DOHH2 (cell line): Measurements from ENCODE around the gene USP40.

Experiments
- CTCF ChIP-seq: fragments of 200-600 bp; sonication (generic); IDR thresholded peaks from one replicate; pipeline ENCODE4 v1.5.1; 2014; ENCODE audit warnings: antibody characterized with exemption, mild to moderate bottlenecking, low read depth, low read length; ENCODE audit not compliant: poor library complexity, severe bottlenecking
- EZH2phosphoT487 ChIP-seq: fragments of 200-600 bp; sonication (generic); IDR thresholded peaks from 2 replicates; pipeline ENCODE4 v1.6.1; 2017; ENCODE audit warnings: borderline replicate concordance, mild to moderate bottlenecking, antibody characterized with exemption, low read length, moderate library complexity, mixed read lengths

- TF ChIP-seq CTCF: no peak
- TF ChIP-seq EZH2phosphoT487: no peak
Observed at GRCh38 chr2:233448575-233448974, 118.0 kb downstream of the USP40 start.
